HPDE6-E6E7 (cell line): ENCODE measurements around the gene PRELID3B.
A peak's percentile ranks its signal among the peaks of the same experiment; 100 is the strongest.
"Not testable (repeated sequence)": the region's sequence is repeated elsewhere in the genome, so short reads cannot be mapped to it uniquely, and the experiment has no call there.

ENCODE experiments used
- DNase-seq: peaks from one replicate; pipeline ENCODE4 v3.0.0; 2011; ENCODE audit warnings: missing footprints; ENCODE audit errors: extremely low spot score

Gene PRELID3B

GRCh38 chr20:59026904-59027740, 15.5 kb downstream of the PRELID3B start:
- DNase-seq, result no peak

- no peak for DNase-seq
Measured at GRCh38 chr20:59025511-59025910, 17.1 kb downstream of the PRELID3B start.

GRCh38 chr20:59025086-59025485, 17.5 kb downstream of the PRELID3B start:
- DNase-seq, result no peak

- DNase-seq, result no peak
Measured at GRCh38 chr20:59024111-59024530, 18.5 kb downstream of the PRELID3B start.

DNA sequence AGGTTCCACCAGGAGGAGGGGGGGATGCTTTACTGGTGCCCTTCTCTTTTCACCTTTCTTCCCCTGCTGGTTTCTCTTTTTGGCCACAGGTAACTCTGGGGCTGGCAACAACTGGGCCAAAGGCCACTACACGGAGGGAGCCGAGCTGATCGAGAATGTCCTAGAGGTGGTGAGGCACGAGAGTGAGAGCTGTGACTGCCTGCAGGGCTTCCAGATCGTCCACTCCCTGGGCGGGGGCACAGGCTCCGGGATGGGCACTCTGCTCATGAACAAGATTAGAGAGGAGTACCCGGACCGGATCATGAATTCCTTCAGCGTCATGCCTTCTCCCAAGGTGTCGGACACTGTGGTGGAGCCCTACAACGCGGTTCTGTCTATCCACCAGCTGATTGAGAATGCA, 19.0 kb downstream of the PRELID3B start:
- DNase-seq, result no peak

DNA sequence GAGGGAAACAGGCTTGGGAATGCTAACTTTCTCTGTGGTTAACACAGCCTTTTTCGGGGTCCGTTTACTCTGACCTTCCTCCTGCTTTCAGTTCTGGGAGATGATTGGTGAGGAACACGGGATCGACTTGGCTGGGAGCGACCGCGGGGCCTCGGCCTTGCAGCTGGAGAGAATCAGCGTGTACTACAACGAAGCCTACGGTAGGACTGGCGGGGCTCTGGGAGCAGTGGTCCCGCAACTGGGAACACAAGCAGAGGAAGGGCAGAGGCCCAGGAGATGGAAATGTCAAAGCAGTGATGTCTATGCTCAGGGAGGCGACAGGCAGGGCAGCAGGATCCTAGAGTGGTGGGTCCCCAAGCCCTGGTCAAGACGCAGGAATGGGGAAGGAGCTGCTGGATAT, 19.8 kb downstream of the PRELID3B start:
- no peak for DNase-seq

- DNase-seq, result peak; percentile 79
Measured at GRCh38 chr20:59020938-59021551, 21.5 kb downstream of the PRELID3B start.

- no peak for DNase-seq
Measured at GRCh38 chr20:59019217-59019616, 23.4 kb downstream of the PRELID3B start, which contains the start of gene TUBB1. TSS of gene TUBB1 (plus strand) at chr20:59019429. CDS start at chr20:59019523, 94 bp downstream.

DNA sequence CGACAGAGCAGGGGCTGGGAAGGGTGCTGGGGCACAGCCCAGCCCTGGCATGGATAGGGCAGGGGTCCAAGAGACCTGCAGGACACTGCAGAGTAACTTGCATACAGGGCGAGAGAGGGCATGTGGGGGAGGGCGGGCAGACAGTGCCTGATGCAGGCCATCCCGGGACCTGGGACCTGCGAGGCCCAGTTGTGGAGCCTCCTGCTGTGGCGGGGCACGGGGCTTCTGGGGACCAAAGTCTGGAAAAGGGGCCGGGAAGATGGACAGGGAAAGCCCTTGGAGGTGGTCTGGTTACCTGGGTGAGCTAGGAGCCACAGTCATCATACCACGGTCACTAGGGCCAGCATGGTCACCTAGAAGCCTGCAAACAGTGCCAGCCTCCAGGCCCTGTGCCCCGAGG, 23.8 kb downstream of the PRELID3B start:
- no peak for DNase-seq

DNA sequence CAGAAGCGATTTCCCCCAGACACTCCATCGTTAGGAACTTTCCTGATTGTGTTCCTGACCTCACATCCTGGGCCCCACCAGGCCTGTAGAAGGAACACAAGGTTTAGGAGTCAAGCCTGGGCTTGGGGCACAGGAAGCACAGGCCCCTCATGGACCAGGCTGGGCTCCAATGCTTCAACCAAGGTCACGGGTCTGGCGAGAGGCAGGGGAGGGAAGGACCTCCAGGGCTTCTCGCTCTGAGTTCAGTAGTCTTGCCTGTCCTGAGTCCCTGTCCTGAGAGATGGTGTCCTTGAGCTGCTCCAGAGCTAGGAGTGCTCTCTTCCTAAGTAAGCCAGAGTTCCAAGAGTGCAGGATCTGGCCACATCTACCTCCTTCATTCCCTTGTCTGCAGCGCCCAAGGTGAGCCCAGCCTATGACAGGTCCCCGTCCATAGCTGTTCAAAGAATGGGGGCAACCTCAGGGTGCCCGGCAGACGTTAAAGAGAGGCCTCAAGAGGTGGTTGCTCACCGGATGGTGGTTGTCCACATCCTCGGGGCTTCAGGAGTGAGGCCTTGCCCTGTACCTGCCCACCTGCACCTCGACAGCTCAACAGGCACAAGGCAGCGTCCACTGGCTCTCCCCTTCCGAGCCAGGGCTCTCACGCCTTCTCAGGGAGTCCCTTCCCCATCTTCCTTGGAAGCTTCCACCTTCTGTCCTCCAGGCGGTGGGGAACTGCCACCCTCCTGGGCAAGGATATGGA, 24.9 kb downstream of the PRELID3B start:
- DNase-seq, result no peak

DNA sequence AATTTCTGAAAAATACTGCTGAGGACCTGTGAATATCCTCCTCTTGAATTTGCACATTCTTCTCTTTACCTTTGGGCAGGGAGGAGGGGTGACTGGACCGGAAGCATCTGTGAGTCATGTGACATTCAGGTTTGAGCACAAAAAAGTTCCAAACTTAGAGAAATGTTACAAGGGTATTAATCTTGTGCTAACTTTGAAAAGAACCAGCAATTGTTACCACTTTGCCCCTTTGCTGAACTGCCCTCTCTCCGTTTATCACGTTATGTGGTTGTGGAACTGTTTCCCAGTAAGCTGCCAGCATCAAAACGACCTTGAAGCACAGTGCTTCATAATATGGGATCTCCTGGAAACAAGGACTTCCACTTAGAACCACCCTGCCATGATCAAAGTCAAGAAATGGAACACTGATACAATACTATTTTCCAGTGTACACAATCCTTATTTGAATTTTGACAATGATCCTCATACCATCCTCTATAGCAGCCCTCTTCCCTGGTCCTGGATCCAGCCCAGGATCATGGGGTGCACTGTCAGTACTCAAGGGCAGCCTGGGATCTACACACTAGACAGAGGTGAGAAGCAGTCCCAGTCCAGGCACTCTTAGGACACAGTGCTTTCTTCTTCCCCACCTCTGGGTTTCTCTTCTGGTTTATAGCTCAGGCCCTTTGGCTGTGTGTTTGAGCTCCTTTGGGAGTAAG, 25.6 kb downstream of the PRELID3B start:
- DNase-seq, result no peak

- no peak for DNase-seq
Measured at GRCh38 chr20:59015812-59016711, 26.5 kb downstream of the PRELID3B start.

DNA sequence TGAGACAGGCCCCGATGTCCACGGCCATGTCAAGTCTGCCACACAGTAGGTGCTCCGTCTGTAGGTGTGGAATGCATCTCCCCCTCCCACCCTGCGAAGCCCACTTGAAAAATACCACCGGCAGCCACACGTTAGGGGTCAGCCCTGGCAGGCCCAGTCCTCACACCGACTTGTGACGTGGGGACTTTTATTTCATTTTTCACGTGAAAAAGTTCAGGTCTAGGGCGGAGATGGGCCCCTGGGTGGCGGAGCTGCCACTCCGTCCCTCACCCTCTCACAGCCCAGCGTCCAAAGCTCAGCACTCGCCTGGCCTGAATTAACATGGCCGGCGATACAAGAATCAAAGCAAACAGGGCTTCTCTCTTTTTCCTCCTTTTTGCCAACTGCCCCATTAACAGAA, 27.2 kb downstream of the PRELID3B start:
- no peak for DNase-seq

DNA sequence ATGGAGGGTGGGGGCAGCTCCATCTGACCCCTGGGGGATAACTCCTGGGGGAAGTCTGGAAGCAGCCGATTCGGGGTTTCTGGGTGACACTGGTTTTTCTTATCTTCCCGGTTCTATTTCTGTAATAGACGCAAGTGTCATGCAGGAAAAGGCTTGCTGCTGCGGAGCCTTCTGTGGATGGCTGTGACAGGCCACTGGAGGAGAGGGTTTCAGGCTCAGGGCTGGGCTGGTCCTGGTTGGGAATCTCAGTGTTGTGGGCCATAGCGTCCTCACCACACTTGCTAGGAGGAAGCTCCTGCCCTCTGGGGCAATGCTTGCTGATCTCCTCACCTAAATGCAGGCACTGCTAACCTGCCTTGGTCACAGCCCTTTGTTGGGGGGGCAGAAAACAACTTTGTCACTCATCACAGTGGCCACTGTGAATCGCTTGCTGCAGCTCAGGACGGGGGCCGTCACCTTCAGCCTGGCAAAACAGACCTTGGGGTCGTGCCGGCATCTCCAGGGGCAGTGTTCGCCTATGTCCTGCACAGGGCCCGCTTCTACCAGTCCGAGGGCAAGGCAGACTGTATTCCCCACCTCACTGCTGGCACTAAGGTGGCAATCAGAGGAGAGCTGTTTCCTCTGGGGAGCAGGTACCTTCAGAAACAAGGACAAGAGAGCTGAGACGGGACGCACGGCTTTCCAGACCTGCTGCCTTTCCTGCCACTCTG, 27.8 kb downstream of the PRELID3B start:
- DNase-seq, result no peak

DNA sequence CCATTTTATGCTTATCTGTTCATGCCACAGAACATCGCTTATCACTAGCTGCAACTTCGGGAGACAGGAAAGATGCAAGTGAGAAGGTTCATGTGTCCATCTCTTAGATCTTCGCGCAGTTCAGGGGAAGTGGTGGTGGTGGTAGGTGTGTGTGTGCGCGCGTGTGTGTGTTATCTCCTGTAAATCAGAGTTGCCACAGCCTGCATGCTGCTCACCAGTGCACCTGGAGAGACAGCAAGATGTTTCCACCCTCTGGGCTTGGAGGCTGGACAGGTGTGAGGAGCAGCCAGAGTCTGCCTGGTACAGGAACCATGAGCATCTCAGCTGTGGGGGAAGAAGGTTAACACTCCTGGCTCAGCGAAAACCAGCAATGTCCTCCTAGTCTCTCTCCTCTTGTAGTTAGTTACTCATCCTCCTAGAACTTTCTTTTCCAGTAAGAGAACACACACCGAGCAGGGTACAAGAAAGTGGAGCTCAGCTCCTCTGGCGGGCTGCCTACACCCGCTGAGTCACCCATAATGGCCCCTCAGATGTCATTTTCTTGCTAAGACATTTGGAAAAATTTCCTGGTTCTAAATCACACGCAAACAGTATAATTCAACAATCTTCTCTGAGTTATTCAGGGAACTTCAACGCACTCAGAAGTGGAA, 28.5 kb downstream of the PRELID3B start:
- no peak for DNase-seq

DNA sequence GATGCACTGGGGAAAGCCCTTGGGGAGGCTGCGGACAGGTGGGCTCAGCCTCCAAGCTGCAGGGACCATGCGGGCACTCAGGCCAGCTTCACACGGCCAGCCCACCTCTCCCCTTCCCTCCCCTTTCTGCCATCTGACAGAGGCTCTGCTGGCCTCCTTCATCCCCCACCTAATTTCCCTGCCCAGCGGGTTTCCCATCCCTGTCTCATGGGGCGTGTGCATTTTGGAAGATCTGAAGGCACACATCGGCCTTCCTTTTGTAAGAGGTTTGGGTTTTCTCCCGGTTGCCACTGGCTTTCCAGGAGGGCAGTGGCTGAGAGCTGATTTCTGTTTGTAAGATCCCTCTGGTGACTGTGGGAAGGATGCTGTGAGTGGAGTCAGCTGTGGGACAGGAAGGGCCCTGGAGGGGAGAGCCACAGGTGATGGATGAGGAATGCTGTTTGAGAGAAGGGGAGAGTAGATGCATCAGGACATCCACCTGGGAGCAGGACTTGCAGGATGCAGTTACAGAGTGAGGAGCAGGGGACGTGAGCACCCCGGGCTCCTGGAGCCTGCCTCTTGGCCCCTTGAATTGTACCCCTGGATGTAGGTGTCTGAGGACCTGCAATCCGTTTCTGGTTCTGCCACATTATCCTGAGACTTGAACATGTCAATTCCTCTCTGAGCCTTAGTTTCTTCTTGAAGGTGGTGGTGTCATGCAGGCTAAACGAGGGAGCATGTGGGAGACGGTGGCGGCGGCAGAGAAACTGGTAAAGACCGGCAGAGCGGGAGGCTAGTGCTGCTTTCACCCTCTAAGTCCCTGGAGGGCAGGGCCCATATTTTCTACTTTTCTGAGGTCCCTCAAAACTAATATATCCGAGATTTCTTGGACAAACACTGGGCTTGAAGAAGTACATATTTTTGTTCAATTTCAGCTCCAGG, 29.3 kb downstream of the PRELID3B start:
- DNase-seq, result no peak

DNA sequence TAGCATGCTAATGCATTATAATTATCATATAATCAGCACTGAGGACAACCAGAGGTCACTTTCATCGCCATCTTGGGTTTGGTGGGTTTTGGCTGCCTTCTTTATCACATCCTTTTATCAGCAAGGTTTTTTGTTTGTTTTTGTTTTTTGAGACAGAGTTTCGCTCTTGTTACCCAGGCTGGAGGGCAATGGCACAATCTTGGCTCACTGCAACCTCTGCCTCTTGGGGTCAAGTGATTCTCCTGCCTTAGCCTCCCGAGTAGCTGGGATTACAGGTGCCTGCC, 30.8 kb downstream of the PRELID3B start:
- DNase-seq, result not testable (repeated sequence)

GRCh38 chr20:59010995-59011873, 31.4 kb downstream of the PRELID3B start:
- peak; percentile 93 for DNase-seq
